Activated T-cell treated with anti-CD3 and anti-CD28 coated beads, Interleukin-2, amount 50 U/mL, for 24 hours (primary cell): ENCODE data around the gene SOWAHC.
"Not testable (repeated sequence)": the region's sequence is repeated elsewhere in the genome, so short reads cannot be mapped to it uniquely, and the experiment has no call there.

Experiments used
- DNase-seq: peaks from one replicate; pipeline ENCODE4 v3.0.0-alpha.2; 2020
- H3K27ac Mint-ChIP-seq: 2 replicates; pipeline ENCODE4 v1.8.0; 2020; ENCODE audit warnings: mild to moderate bottlenecking, mixed read lengths
- H3K27me3 Mint-ChIP-seq: 2 replicates; pipeline ENCODE4 v1.8.0; 2020; ENCODE audit warnings: mixed read lengths
- H3K36me3 Mint-ChIP-seq: 2 replicates; pipeline ENCODE4 v1.8.0; 2020; ENCODE audit warnings: low read depth, mixed read lengths
- H3K4me1 Mint-ChIP-seq: 2 replicates; pipeline ENCODE4 v1.8.0; 2020; ENCODE audit warnings: low read depth, mixed read lengths
- H3K4me3 Mint-ChIP-seq: 2 replicates; pipeline ENCODE4 v1.8.0; 2020; ENCODE audit warnings: mild to moderate bottlenecking, moderate library complexity, mixed read lengths
- H3K9me3 Mint-ChIP-seq: 2 replicates; pipeline ENCODE4 v1.8.0; 2020; ENCODE audit warnings: mixed read lengths

Gene SOWAHC

GRCh38 chr2:109630441-109631430, 16.6 kb downstream of the SOWAHC start:
- no peak for DNase-seq
- H3K27ac Mint-ChIP-seq = no peak overlapping the region
- H3K4me3 Mint-ChIP-seq = no peak overlapping the region
- H3K36me3 Mint-ChIP-seq = no peaks in the 10 kb centered on the region
- peaks cover 7% of the 10 kb centered on the region for H3K27me3 Mint-ChIP-seq
- no peaks in the 10 kb centered on the region for H3K9me3 Mint-ChIP-seq
- H3K4me1 Mint-ChIP-seq = no peaks in the 10 kb centered on the region

GRCh38 chr2:109631741-109632140, 17.6 kb downstream of the SOWAHC start:
- Mint-ChIP-seq H3K9me3 (no peaks in the 10 kb centered on the region), H3K27ac (no peak overlapping the region), H3K4me1 (no peaks in the 10 kb centered on the region), H3K27me3 (peaks cover 6% of the 10 kb centered on the region), H3K36me3 (no peaks in the 10 kb centered on the region), H3K4me3 (no peak overlapping the region)
- no peak for DNase-seq

- Mint-ChIP-seq H3K27me3 (peaks cover 5% of the 10 kb centered on the region), H3K27ac (no peak overlapping the region), H3K4me1 (no peaks in the 10 kb centered on the region), H3K36me3 (no peaks in the 10 kb centered on the region), H3K4me3 (no peak overlapping the region), H3K9me3 (no peaks in the 10 kb centered on the region)
- DNase-seq = no peak
Measured at GRCh38 chr2:109632158-109632789, 18.1 kb downstream of the SOWAHC start.

- Mint-ChIP-seq H3K4me3 (no peak overlapping the region), H3K36me3 (no peaks in the 10 kb centered on the region), H3K27me3 (peaks cover 5% of the 10 kb centered on the region), H3K9me3 (no peaks in the 10 kb centered on the region), H3K4me1 (peaks cover 6% of the 10 kb centered on the region), H3K27ac (no peak overlapping the region)
- no peak for DNase-seq
Measured at GRCh38 chr2:109633284-109633961, 19.3 kb downstream of the SOWAHC start.

- Mint-ChIP-seq H3K27me3 (peaks cover 5% of the 10 kb centered on the region), H3K9me3 (no peaks in the 10 kb centered on the region), H3K27ac (no peak overlapping the region), H3K4me3 (no peak overlapping the region), H3K36me3 (no peaks in the 10 kb centered on the region), H3K4me1 (peaks cover 10% of the 10 kb centered on the region)
- no peak for DNase-seq
Measured at GRCh38 chr2:109635426-109636304, 21.5 kb downstream of the SOWAHC start.

- no peak overlapping the region for H3K4me3 Mint-ChIP-seq
- H3K27me3 Mint-ChIP-seq = peaks cover 5% of the 10 kb centered on the region
- no peaks in the 10 kb centered on the region for H3K36me3 Mint-ChIP-seq
- no peak for DNase-seq
- H3K9me3 Mint-ChIP-seq = no peaks in the 10 kb centered on the region
- H3K27ac Mint-ChIP-seq = no peak overlapping the region
- H3K4me1 Mint-ChIP-seq = peaks cover 10% of the 10 kb centered on the region
Measured at GRCh38 chr2:109636317-109636716, 22.2 kb downstream of the SOWAHC start.

- Mint-ChIP-seq H3K27me3 (no peaks in the 10 kb centered on the region), H3K9me3 (no peaks in the 10 kb centered on the region), H3K4me1 (peaks cover 10% of the 10 kb centered on the region), H3K36me3 (no peaks in the 10 kb centered on the region), H3K4me3 (no peak overlapping the region), H3K27ac (no peak overlapping the region)
- no peak for DNase-seq
Measured at GRCh38 chr2:109637749-109638570, 23.8 kb downstream of the SOWAHC start.

- Mint-ChIP-seq H3K9me3 (no peaks in the 10 kb centered on the region), H3K27me3 (no peaks in the 10 kb centered on the region), H3K36me3 (no peaks in the 10 kb centered on the region), H3K4me1 (peaks cover 10% of the 10 kb centered on the region), H3K4me3 (no peak overlapping the region), H3K27ac (no peak overlapping the region)
- DNase-seq = no peak
Measured at GRCh38 chr2:109638795-109639194, 24.6 kb downstream of the SOWAHC start.

GRCh38 chr2:109640000-109640399, 25.8 kb downstream of the SOWAHC start:
- not testable (repeated sequence) for H3K27me3 Mint-ChIP-seq, H3K4me3 Mint-ChIP-seq, H3K9me3 Mint-ChIP-seq, H3K27ac Mint-ChIP-seq, H3K36me3 Mint-ChIP-seq, DNase-seq
- H3K4me1 Mint-ChIP-seq = peaks cover 10% of the 10 kb centered on the region

- DNase-seq = no peak
- H3K4me3 Mint-ChIP-seq = no peak overlapping the region
- H3K36me3 Mint-ChIP-seq = no peaks in the 10 kb centered on the region
- H3K4me1 Mint-ChIP-seq = no peaks in the 10 kb centered on the region
- H3K27ac Mint-ChIP-seq = no peak overlapping the region
- H3K27me3 Mint-ChIP-seq = peaks cover 9% of the 10 kb centered on the region
- H3K9me3 Mint-ChIP-seq = no peaks in the 10 kb centered on the region
Measured at GRCh38 chr2:109644571-109645275, 30.6 kb downstream of the SOWAHC start.

- DNase-seq = no peak
- Mint-ChIP-seq H3K9me3 (no peaks in the 10 kb centered on the region), H3K4me1 (no peaks in the 10 kb centered on the region), H3K36me3 (no peaks in the 10 kb centered on the region), H3K27me3 (peaks cover 16% of the 10 kb centered on the region), H3K4me3 (no peak overlapping the region), H3K27ac (no peak overlapping the region)
Measured at GRCh38 chr2:109645412-109646184, 31.4 kb downstream of the SOWAHC start.

GRCh38 chr2:109646961-109647360, 32.8 kb downstream of the SOWAHC start:
- Mint-ChIP-seq H3K4me1 (no peaks in the 10 kb centered on the region), H3K9me3 (no peaks in the 10 kb centered on the region), H3K27ac (no peak overlapping the region), H3K4me3 (no peak overlapping the region), H3K36me3 (no peaks in the 10 kb centered on the region), H3K27me3 (peaks cover 20% of the 10 kb centered on the region)
- no peak for DNase-seq
